Stimulated activated naive B cell treated with anti-CD40 and anti-IgM and Interleukin-4, amounts not matched to agents 10 μg/mL and 1 μg/mL and 100 μg/mL, for 72 hours (primary cell): Measurements from ENCODE around the gene C18orf54.

Experiments used
- ATAC-seq, 2 donors: fragments of 150-1000 bp; cut with Tn5 transposase; replicated peaks; 2 replicates each; pipeline ENCODE4 v1.10.0; 2021; ENCODE audit warnings: moderate library complexity in 1 of 2
- DNase-seq: peaks from one replicate; pipeline ENCODE4 v3.0.0; 2021
- H3K27ac Mint-ChIP-seq: one replicate; pipeline ENCODE4 v1.8.0; 2022; ENCODE audit warnings: mild to moderate bottlenecking, mixed read lengths
- H3K27me3 Mint-ChIP-seq, 2 donors: one replicate each; pipeline ENCODE4 v1.8.0; 2022; ENCODE audit warnings: mixed read lengths in 2 of 2
- H3K36me3 Mint-ChIP-seq, 2 donors: one replicate each; pipeline ENCODE4 v1.8.0; 2022; ENCODE audit warnings: mixed read lengths in 2 of 2, mild to moderate bottlenecking in 1 of 2
- H3K4me1 Mint-ChIP-seq, 2 donors: one replicate each; pipeline ENCODE4 v1.8.0; 2022; ENCODE audit warnings: mixed read lengths in 2 of 2, mild to moderate bottlenecking in 1 of 2
- H3K4me3 Mint-ChIP-seq, 2 donors: one replicate each; pipeline ENCODE4 v1.8.0; 2022; ENCODE audit warnings: mild to moderate bottlenecking in 2 of 2, mixed read lengths in 2 of 2, moderate library complexity in 1 of 2
- H3K9me3 Mint-ChIP-seq, 2 donors: one replicate each; pipeline ENCODE4 v1.8.0; 2022; ENCODE audit warnings: mixed read lengths in 2 of 2, mild to moderate bottlenecking in 1 of 2

The C18orf54 gene

GRCh38 chr18:54396760-54397159 lies 39.1 kb downstream of the C18orf54 start:
- no peak for DNase-seq
- Mint-ChIP-seq H3K9me3 (no peaks in the 10 kb centered on the region), H3K36me3 (no peaks in the 10 kb centered on the region), H3K27me3 (peaks cover 0 to 14% of the 10 kb centered on the region in 2 donors), H3K4me1 (peaks cover 2 to 9% of the 10 kb centered on the region in 2 donors), H3K27ac (no peak overlapping the region), H3K4me3 (no peak overlapping the region)
- ATAC-seq: peak; percentile 78 to 79

- Mint-ChIP-seq H3K36me3 (no peaks in the 10 kb centered on the region), H3K27ac (no peak overlapping the region), H3K27me3 (peaks cover 16 to 30% of the 10 kb centered on the region in 2 donors), H3K4me1 (no peaks in the 10 kb centered on the region), H3K4me3 (no peak overlapping the region), H3K9me3 (no peaks in the 10 kb centered on the region)
- DNase-seq (no peak), ATAC-seq (no peak)
Observed at GRCh38 chr18:54405290-54405689, 47.6 kb downstream of the C18orf54 start.

- H3K4me1 Mint-ChIP-seq: no peaks in the 10 kb centered on the region
- no peak for ATAC-seq
Observed at GRCh38 chr18:54411781-54412180, 54.1 kb downstream of the C18orf54 start.

GRCh38 chr18:54415086-54415485 lies 57.4 kb downstream of the C18orf54 start:
- DNase-seq (no peak), ATAC-seq (no peak)
- Mint-ChIP-seq H3K36me3 (no peaks in the 10 kb centered on the region), H3K4me3 (no peak overlapping the region), H3K9me3 (no peaks in the 10 kb centered on the region), H3K4me1 (no peaks in the 10 kb centered on the region), H3K27me3 (peaks cover 24 to 29% of the 10 kb centered on the region in 2 donors), H3K27ac (no peak overlapping the region)

More at GRCh38 chr18:54411781-54412180, 54.1 kb downstream of the C18orf54 start:
- no peak overlapping the region for H3K4me3 Mint-ChIP-seq
- H3K27me3 Mint-ChIP-seq: peaks cover 23 to 39% of the 10 kb centered on the region in 2 donors
- H3K36me3 Mint-ChIP-seq: no peaks in the 10 kb centered on the region
- no peak overlapping the region for H3K27ac Mint-ChIP-seq
- DNase-seq: no peak
- H3K9me3 Mint-ChIP-seq: no peaks in the 10 kb centered on the region

GRCh38 chr18:54416436-54416835 lies 58.7 kb downstream of the C18orf54 start:
- no peaks in the 10 kb centered on the region for H3K4me1 Mint-ChIP-seq
- no peak overlapping the region for H3K27ac Mint-ChIP-seq
- ATAC-seq (no peak), DNase-seq (no peak)
- H3K9me3 Mint-ChIP-seq: no peaks in the 10 kb centered on the region
- peaks cover 18 to 25% of the 10 kb centered on the region in 2 donors for H3K27me3 Mint-ChIP-seq
- no peak overlapping the region for H3K4me3 Mint-ChIP-seq
- H3K36me3 Mint-ChIP-seq: no peaks in the 10 kb centered on the region

GRCh38 chr18:54423831-54424230 lies 66.1 kb downstream of the C18orf54 start:
- H3K9me3 Mint-ChIP-seq: no peaks in the 10 kb centered on the region
- peaks cover 23 to 25% of the 10 kb centered on the region in 2 donors for H3K27me3 Mint-ChIP-seq
- no peak overlapping the region for H3K27ac Mint-ChIP-seq
- no peak for ATAC-seq
- H3K36me3 Mint-ChIP-seq: no peaks in the 10 kb centered on the region
- DNase-seq: no peak
- H3K4me1 Mint-ChIP-seq: no peaks in the 10 kb centered on the region
- H3K4me3 Mint-ChIP-seq: no peak overlapping the region

- ATAC-seq (no peak), DNase-seq (no peak)
- H3K27ac Mint-ChIP-seq: no peak overlapping the region
- H3K9me3 Mint-ChIP-seq: no peaks in the 10 kb centered on the region
- H3K4me1 Mint-ChIP-seq: no peaks in the 10 kb centered on the region
- peaks cover 22 to 23% of the 10 kb centered on the region in 2 donors for H3K27me3 Mint-ChIP-seq
- H3K36me3 Mint-ChIP-seq: no peaks in the 10 kb centered on the region
- no peak overlapping the region for H3K4me3 Mint-ChIP-seq
Observed at GRCh38 chr18:54426085-54426665, 68.5 kb downstream of the C18orf54 start.
